GM12878 (cell line): ENCODE data around the gene NEURL3. TPM values are rescaled to one million over a fixed set of nuclear protein-coding genes. Genes with fewer than 3 reads are reported as not detected.
A peak's percentile ranks its signal among the peaks of the same experiment; 100 is the strongest.

ENCODE experiments used
- BCLAF1 ChIP-seq: fragments of 450-650 bp; IDR thresholded peaks from 2 replicates; pipeline ENCODE4 v1.6.1; 2017; ENCODE audit warnings: antibody characterized with exemption, mild to moderate bottlenecking, moderate library complexity
- EP300 ChIP-seq, 2 experiments: fragments of 150-350 bp in 1 of 2; IDR thresholded peaks; 2 replicates each; pipeline ENCODE4 v1.6.1; 2011 to 2012; ENCODE audit warnings: low read depth in 2 of 2, low read length in 2 of 2, borderline replicate concordance in 1 of 2, improper control_type of control experiment in 1 of 2, inconsistent platforms in 1 of 2; ENCODE audit not compliant: control insufficient read depth in 1 of 2
- EZH2 ChIP-seq: IDR thresholded peaks from 2 replicates; pipeline ENCODE4 v1.6.1; 2012; ENCODE audit warnings: low read depth, mild to moderate bottlenecking, control low read depth, inconsistent platforms, low read length, borderline replicate concordance; ENCODE audit not compliant: control insufficient read depth
- FOS ChIP-seq: IDR thresholded peaks from 3 replicates; pipeline ENCODE4 v1.6.1; 2011; ENCODE audit warnings: borderline replicate concordance; ENCODE audit not compliant: insufficient read length; ENCODE audit errors: extremely low read depth
- FOXM1 ChIP-seq: IDR thresholded peaks from 2 replicates; pipeline ENCODE4 v1.6.1; 2012; ENCODE audit warnings: low read depth, mild to moderate bottlenecking, inconsistent platforms, low read length, moderate library complexity
- HSF1 ChIP-seq: fragments of 150-350 bp; IDR thresholded peaks from 2 replicates; pipeline ENCODE4 v1.6.1; 2014; ENCODE audit warnings: mild to moderate bottlenecking, low read depth, low read length
- KAT2A ChIP-seq: conservative IDR thresholded peaks from 2 replicates; pipeline ENCODE4 v1.6.1; 2011; ENCODE audit warnings: low read depth, low read length; ENCODE audit not compliant: control insufficient read depth
- NFIC ChIP-seq: IDR thresholded peaks from 2 replicates; pipeline ENCODE4 v1.6.1; 2012; ENCODE audit warnings: low read depth, mild to moderate bottlenecking, inconsistent platforms, low read length, moderate library complexity
- NFXL1 ChIP-seq: fragments of 450-650 bp; IDR thresholded peaks from 2 replicates; pipeline ENCODE4 v1.6.1; 2017; ENCODE audit warnings: antibody characterized with exemption, mild to moderate bottlenecking, borderline replicate concordance
- NFYB ChIP-seq: IDR thresholded peaks from 2 replicates; pipeline ENCODE4 v1.6.1; 2011; ENCODE audit warnings: low read depth, mild to moderate bottlenecking, low read length, improper control_type of control experiment, moderate library complexity; ENCODE audit not compliant: insufficient read depth
- PBX3 ChIP-seq: IDR thresholded peaks from 2 replicates; pipeline ENCODE4 v1.6.1; 2011; ENCODE audit warnings: mild to moderate bottlenecking, low read depth, low read length, moderate library complexity; ENCODE audit not compliant: insufficient replicate concordance
- SMARCA5 ChIP-seq: fragments of 450-650 bp; IDR thresholded peaks from 2 replicates; pipeline ENCODE4 v1.6.1; 2017; ENCODE audit warnings: mild to moderate bottlenecking
- TAF1 ChIP-seq: IDR thresholded peaks from 2 replicates; pipeline ENCODE4 v1.6.1; 2011; ENCODE audit warnings: mild to moderate bottlenecking, low read depth, low read length, borderline replicate concordance
- TARDBP ChIP-seq: IDR thresholded peaks from 2 replicates; pipeline ENCODE4 v1.6.1; 2016; ENCODE audit warnings: borderline replicate concordance
- TCF3 ChIP-seq: IDR thresholded peaks from 2 replicates; pipeline ENCODE4 v1.6.1; 2012; ENCODE audit warnings: low read depth, mild to moderate bottlenecking, low read length, borderline replicate concordance; ENCODE audit not compliant: insufficient read depth
- ZNF207 ChIP-seq: fragments of 450-650 bp; IDR thresholded peaks from 2 replicates; pipeline ENCODE4 v1.6.1; 2014; ENCODE audit warnings: antibody characterized with exemption, mild to moderate bottlenecking, borderline replicate concordance
- ZNF217 ChIP-seq: fragments of 450-650 bp; IDR thresholded peaks from 2 replicates; pipeline ENCODE4 v1.6.1; 2017; ENCODE audit warnings: antibody characterized with exemption, mild to moderate bottlenecking
- polyA plus RNA-seq, 11 experiments: library from polyadenylated mRNA; depleted of rRNA in 4 of 11; unstranded in 6 of 11; stranded (reverse) in 5 of 11; fragments of >200 nt; fragmentation: Nextera tagmentation in 4 of 11; fragmentation: Illumina TruSeq in 1 of 11; extraction: Ambion mirVana in 4 of 11; extraction: Trizol in 1 of 11; gene quantifications; 1 replicate in 1 of 11; 2 replicates in 10 of 11; pipeline versions ENCODE4 v1.2.1 to v1.2.3, GENCODE V29; 2011 to 2016; ENCODE audit warnings: inconsistent platforms in 2 of 11, missing spikeins in 2 of 11, low read depth in 1 of 11
- total RNA-seq, 4 experiments: library from RNA; depleted of rRNA in 3 of 4; stranded (reverse); fragments of >200 nt in 3 of 4; fragmentation: Illumina TruSeq in 1 of 4; extraction: Trizol in 1 of 4; gene quantifications; 2 replicates each; pipeline versions ENCODE4 v1.2.1 to v1.2.3, GENCODE V29; 2013 to 2021
- TF ChIP-seq, protein P1 (sequence below): fragments of 450-650 bp; IDR thresholded peaks from 2 replicates; pipeline ENCODE4 v1.6.1; 2017; ENCODE audit warnings: borderline replicate concordance

NEURL3 gene
- total and polyA plus RNA-seq, 10 of the 15 experiments (the other 5 are each of a cell fraction or from before 2014, with no cell fraction given), result 0.03 to 6.3 (median 0.47) TPM

GRCh38 chr2:96536445-96537065, 31.4 kb upstream of the NEURL3 start, which contains the start of gene ARID5A (continued):
- 0 out of 2 replicates have a peak, but pooled peaks have one; percentile 59 for TF ChIP-seq ZNF217
- no peak for TF ChIP-seq EZH2
- TF ChIP-seq PBX3, result no peak
- TF ChIP-seq TCF3, result 0 out of 2 replicates have a peak, but pooled peaks have one; percentile 22
- TF ChIP-seq ZNF207, result no peak; the same call in 1 of the 2 replicates
- TF ChIP-seq, protein P1, sequence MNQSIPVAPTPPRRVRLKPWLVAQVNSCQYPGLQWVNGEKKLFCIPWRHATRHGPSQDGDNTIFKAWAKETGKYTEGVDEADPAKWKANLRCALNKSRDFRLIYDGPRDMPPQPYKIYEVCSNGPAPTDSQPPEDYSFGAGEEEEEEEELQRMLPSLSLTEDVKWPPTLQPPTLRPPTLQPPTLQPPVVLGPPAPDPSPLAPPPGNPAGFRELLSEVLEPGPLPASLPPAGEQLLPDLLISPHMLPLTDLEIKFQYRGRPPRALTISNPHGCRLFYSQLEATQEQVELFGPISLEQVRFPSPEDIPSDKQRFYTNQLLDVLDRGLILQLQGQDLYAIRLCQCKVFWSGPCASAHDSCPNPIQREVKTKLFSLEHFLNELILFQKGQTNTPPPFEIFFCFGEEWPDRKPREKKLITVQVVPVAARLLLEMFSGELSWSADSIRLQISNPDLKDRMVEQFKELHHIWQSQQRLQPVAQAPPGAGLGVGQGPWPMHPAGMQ, result no peak
- TF ChIP-seq SMARCA5, result peak; percentile 91
- peak; percentile 90 for TF ChIP-seq TARDBP
- no peak for TF ChIP-seq EP300 (IDR thresholded peaks at IDR 0.05; ENCODE audit: borderline replicate concordance in 1 of 2, control insufficient read depth in 1 of 2, low read depth in 2 of 2, low read length in 2 of 2)
- no peak for TF ChIP-seq NFIC
- TF ChIP-seq NFYB, result peak; percentile 83; the same call in 1 of the 2 replicates
- TF ChIP-seq HSF1, result no peak
- no peak for TF ChIP-seq FOS
- no peak for TF ChIP-seq KAT2A
- TF ChIP-seq TAF1, result peak; percentile 92
- TF ChIP-seq FOXM1, result no peak
- TF ChIP-seq BCLAF1, result no peak
- 0 out of 2 replicates have a peak, but pooled peaks have one; percentile 30 for TF ChIP-seq NFXL1
